ENCODE data around the gene CCL23. TPM values are rescaled to one million over a fixed set of nuclear protein-coding genes. Genes with fewer than 3 reads are reported as not detected.

The CCL23 gene
- total RNA-seq, 1 experiment from 2014 or later = not detected

- CTCF ChIA-PET = interaction anchor here (0.6 to 1.4 kb wide), 2 partner anchors 110 to 148 kb away, joined by 3 to 7 read pairs; no protein-coding TSS in a partner anchor
- H3K4me3 Mint-ChIP-seq (ENCODE audit: unreplicated experiment) = no peak within 1 kb of the TSS
Measured at GRCh38 chr17:36001110-36001771, 16.5 kb downstream of the CCL23 start, which contains the start of gene CCL15. Gene CCL15, minus strand, starts transcription at chr17:36001553. Its CDS starts 61 bp downstream, at chr17:36001492.

GRCh38 chr17:36000732-36001109 is 17.1 kb downstream of the CCL23 start:
- CTCF ChIA-PET = interaction anchor here (1.4 kb wide), 1 partner anchor 148 kb away, joined by 7 read pairs; no protein-coding TSS in a partner anchor
- Mint-ChIP-seq H3K36me3 (ENCODE audit: insufficient read depth, unreplicated experiment) (no peaks in the 10 kb centered on the region), H3K27me3 (ENCODE audit: insufficient read depth, unreplicated experiment) (peaks cover 52% of the 10 kb centered on the region), H3K4me3 (ENCODE audit: unreplicated experiment) (no peak overlapping the region), H3K27ac (ENCODE audit: low read depth, unreplicated experiment) (no peak overlapping the region), H3K4me1 (ENCODE audit: insufficient read depth, unreplicated experiment) (no peaks in the 10 kb centered on the region), H3K9me3 (ENCODE audit: unreplicated experiment) (no peaks in the 10 kb centered on the region)
- POLR2A ChIA-PET = interaction anchor here (0.6 kb wide), 1 partner anchor 113 kb away, joined by 4 read pairs; no protein-coding TSS in a partner anchor
- intact Hi-C loops (cut with micrococcal nuclease) = no loop called here
- DNase-seq (ENCODE audit: unreplicated experiment) = no peak
- no peak for TF ChIP-seq CTCF (IDR thresholded peaks at IDR 0.05; ENCODE audit: unreplicated experiment)
- no TSS peak for BruUV-seq (replicated peaks)

More at GRCh38 chr17:36001110-36001771, 16.5 kb downstream of the CCL23 start, which contains the start of gene CCL15:
- POLR2A ChIA-PET = no interaction called here
- intact Hi-C loops (cut with micrococcal nuclease) = no loop called here
- Mint-ChIP-seq H3K27me3 (ENCODE audit: insufficient read depth, unreplicated experiment) (peaks cover 46% of the 10 kb centered on the region), H3K4me1 (ENCODE audit: insufficient read depth, unreplicated experiment) (no peaks in the 10 kb centered on the region), H3K27ac (ENCODE audit: low read depth, unreplicated experiment) (no peak within 1 kb of the TSS), H3K9me3 (ENCODE audit: unreplicated experiment) (no peaks in the 10 kb centered on the region), H3K36me3 (ENCODE audit: insufficient read depth, unreplicated experiment) (no peaks in the 10 kb centered on the region)
- no peak for DNase-seq (ENCODE audit: unreplicated experiment)
- TF ChIP-seq CTCF (IDR thresholded peaks at IDR 0.05; ENCODE audit: unreplicated experiment) = no peak
- BruUV-seq (replicated peaks) = no TSS peak

DNA sequence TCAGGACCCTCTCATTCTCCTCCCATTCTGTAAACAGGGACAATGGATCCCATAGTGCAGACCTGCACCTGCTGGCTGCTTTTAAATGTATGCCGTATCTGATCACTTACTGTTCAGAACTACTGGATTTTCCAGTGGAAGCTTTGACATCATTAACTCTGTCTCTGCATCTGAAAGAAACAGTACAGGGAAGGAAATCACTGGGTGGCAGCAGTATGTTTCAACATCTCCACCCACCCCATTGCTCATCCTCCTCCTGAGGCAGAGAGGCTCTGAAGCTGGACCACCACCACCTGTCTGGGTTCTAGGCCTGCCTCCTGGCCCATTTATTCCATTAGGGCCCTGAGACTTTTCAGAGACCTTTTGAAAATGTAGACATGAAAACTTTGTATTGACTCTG is 19.0 kb downstream of the CCL23 start:
- no peaks in the 10 kb centered on the region for H3K4me1 Mint-ChIP-seq (ENCODE audit: insufficient read depth, unreplicated experiment)

More for the DNA sequence above, 19.0 kb downstream of the CCL23 start:
- POLR2A ChIA-PET = no interaction called here
- BruUV-seq (replicated peaks) = no TSS peak
- peaks cover 59% of the 10 kb centered on the region for H3K27me3 Mint-ChIP-seq (ENCODE audit: insufficient read depth, unreplicated experiment)
- TF ChIP-seq CTCF (IDR thresholded peaks at IDR 0.05; ENCODE audit: unreplicated experiment) = no peak
- intact Hi-C loops (cut with micrococcal nuclease) = no loop called here
- CTCF ChIA-PET = interaction anchor here (1.0 kb wide), 1 partner anchor 150 kb away, joined by 3 read pairs; no protein-coding TSS in a partner anchor
- no peaks in the 10 kb centered on the region for H3K36me3 Mint-ChIP-seq (ENCODE audit: insufficient read depth, unreplicated experiment)
- H3K27ac Mint-ChIP-seq (ENCODE audit: low read depth, unreplicated experiment) = no peak overlapping the region
- no peak overlapping the region for H3K4me3 Mint-ChIP-seq (ENCODE audit: unreplicated experiment)
- H3K9me3 Mint-ChIP-seq (ENCODE audit: unreplicated experiment) = no peaks in the 10 kb centered on the region
- no peak for DNase-seq (ENCODE audit: unreplicated experiment)

Measured in MCF 10A (cell line).